Keratinocyte (primary cell): ENCODE measurements around the gene NCK2. TPM values are rescaled to one million over a fixed set of nuclear protein-coding genes. Genes with fewer than 3 reads are reported as not detected.

Experiments
- DNase-seq: peaks from one replicate; pipeline ENCODE4 v3.0.0-alpha.2; 2011; ENCODE audit warnings: low read depth, missing footprints, low spot score
- FAIRE-seq: peaks from 2 replicates; lab custom pipeline; 2011; peaks lifted over from hg19 to GRCh38; lab: Jason Lieb, UNC
- H2AFZ ChIP-seq: 2 replicates; pipeline ENCODE4 v1.6.0; 2012; ENCODE audit warnings: low read length, control low read depth, inconsistent platforms; ENCODE audit not compliant: control insufficient read depth
- H3K27ac ChIP-seq: 2 replicates; pipeline ENCODE4 v1.5.1; 2011; ENCODE audit warnings: low read length; ENCODE audit not compliant: control insufficient read depth, insufficient read depth
- H3K27me3 ChIP-seq: 3 replicates; pipeline ENCODE4 v1.6.0; 2011; ENCODE audit warnings: low read length; ENCODE audit not compliant: control insufficient read depth, insufficient read depth; ENCODE audit errors: extremely low read depth
- H3K36me3 ChIP-seq, 2 experiments: 2 replicates in 1 of 2; 3 replicates in 1 of 2; pipeline ENCODE4 v1.5.1; 2011; ENCODE audit warnings: low read length in 2 of 2, mild to moderate bottlenecking in 1 of 2; ENCODE audit not compliant: control insufficient read depth in 2 of 2, insufficient read depth in 2 of 2; ENCODE audit errors: extremely low read depth in 1 of 2
- H3K4me1 ChIP-seq: 3 replicates; pipeline ENCODE4 v1.5.1; 2011; ENCODE audit warnings: low read length; ENCODE audit not compliant: control insufficient read depth, insufficient read depth; ENCODE audit errors: extremely low read depth
- H3K4me2 ChIP-seq: 3 replicates; pipeline ENCODE4 v1.6.0; 2011; ENCODE audit warnings: low read depth, low read length; ENCODE audit not compliant: control insufficient read depth, insufficient read depth; ENCODE audit errors: extremely low read depth
- H3K4me3 ChIP-seq, 3 experiments: fragments of 200-600 bp in 1 of 3; sonication (generic) in 1 of 3; 2 replicates in 2 of 3; 3 replicates in 1 of 3; pipeline ENCODE4 v1.5.1; 2011 to 2016; ENCODE audit warnings: low read length in 3 of 3, mild to moderate bottlenecking in 3 of 3, control low read depth in 2 of 3, inconsistent platforms in 1 of 3, low read depth in 1 of 3, mixed read lengths in 1 of 3, mixed run types in 1 of 3, moderate library complexity in 1 of 3; ENCODE audit not compliant: control insufficient read depth in 2 of 3, insufficient read depth in 2 of 3; ENCODE audit errors: extremely low read depth in 1 of 3
- H3K79me2 ChIP-seq: 2 replicates; pipeline ENCODE4 v1.6.0; 2012; ENCODE audit warnings: low read length; ENCODE audit not compliant: control insufficient read depth, insufficient read depth
- H3K9ac ChIP-seq: 3 replicates; pipeline ENCODE4 v1.6.0; 2011; ENCODE audit warnings: low read length; ENCODE audit not compliant: control insufficient read depth, insufficient read depth; ENCODE audit errors: extremely low read depth
- H3K9me1 ChIP-seq: 3 replicates; pipeline ENCODE4 v1.6.0; 2011; ENCODE audit warnings: low read length; ENCODE audit not compliant: control insufficient read depth, insufficient read depth; ENCODE audit errors: extremely low read depth
- H3K9me3 ChIP-seq: 2 replicates; pipeline ENCODE4 v1.5.1; 2012; ENCODE audit warnings: low read depth, low read length; ENCODE audit not compliant: control insufficient read depth
- H4K20me1 ChIP-seq: 3 replicates; pipeline ENCODE4 v1.6.0; 2011; ENCODE audit warnings: low read length; ENCODE audit not compliant: control insufficient read depth, insufficient read depth; ENCODE audit errors: extremely low read depth
- EZH2 ChIP-seq: IDR thresholded peaks from one replicate; pipeline ENCODE4 v1.6.1; 2012; ENCODE audit warnings: inconsistent platforms, mild to moderate bottlenecking, low read length, moderate library complexity
- dilution Hi-C: fragments of 300-500 bp; cut with MboI; formaldehyde crosslinking; loops from one replicate; pipeline ENCODE4 v1.7.0; 2020; ENCODE audit warnings: low sequenced_read_pairs; ENCODE audit not compliant: extremely low pct_ligation_motif_present
- polyA plus RNA-seq, 5 experiments: library from polyadenylated mRNA; depleted of rRNA in 3 of 5; stranded (reverse) in 3 of 5; stranded (forward) in 1 of 5; unstranded in 1 of 5; fragments of >200 nt; gene quantifications; 1 replicate in 1 of 5; 2 replicates in 3 of 5; 3 replicates in 1 of 5; pipeline versions ENCODE4 v1.2.1 to v1.2.3, GENCODE V29; 2011 to 2012; ENCODE audit warnings: missing spikeins in 2 of 5, low read depth in 1 of 5, low replicate concordance in 1 of 5
- TF ChIP-seq, protein P1 (sequence below), 3 experiments: IDR thresholded peaks in 1 of 3; conservative IDR thresholded peaks in 1 of 3; optimal IDR thresholded peaks in 1 of 3; 2 replicates in 2 of 3; 3 replicates in 1 of 3; pipeline versions ENCODE3 to v1.5.1; 2011; ENCODE audit warnings: low read length in 3 of 3, mild to moderate bottlenecking in 3 of 3, moderate library complexity in 2 of 3, control low read depth in 1 of 3, inconsistent platforms in 1 of 3; ENCODE audit not compliant: insufficient read depth in 2 of 3; ENCODE audit errors: extremely low read depth in 1 of 3

Gene NCK2
- polyA plus RNA-seq, 1 donor (not counting 4 experiments of a cell fraction or from before 2014, with no cell fraction given) = 31.4 TPM

DNA sequence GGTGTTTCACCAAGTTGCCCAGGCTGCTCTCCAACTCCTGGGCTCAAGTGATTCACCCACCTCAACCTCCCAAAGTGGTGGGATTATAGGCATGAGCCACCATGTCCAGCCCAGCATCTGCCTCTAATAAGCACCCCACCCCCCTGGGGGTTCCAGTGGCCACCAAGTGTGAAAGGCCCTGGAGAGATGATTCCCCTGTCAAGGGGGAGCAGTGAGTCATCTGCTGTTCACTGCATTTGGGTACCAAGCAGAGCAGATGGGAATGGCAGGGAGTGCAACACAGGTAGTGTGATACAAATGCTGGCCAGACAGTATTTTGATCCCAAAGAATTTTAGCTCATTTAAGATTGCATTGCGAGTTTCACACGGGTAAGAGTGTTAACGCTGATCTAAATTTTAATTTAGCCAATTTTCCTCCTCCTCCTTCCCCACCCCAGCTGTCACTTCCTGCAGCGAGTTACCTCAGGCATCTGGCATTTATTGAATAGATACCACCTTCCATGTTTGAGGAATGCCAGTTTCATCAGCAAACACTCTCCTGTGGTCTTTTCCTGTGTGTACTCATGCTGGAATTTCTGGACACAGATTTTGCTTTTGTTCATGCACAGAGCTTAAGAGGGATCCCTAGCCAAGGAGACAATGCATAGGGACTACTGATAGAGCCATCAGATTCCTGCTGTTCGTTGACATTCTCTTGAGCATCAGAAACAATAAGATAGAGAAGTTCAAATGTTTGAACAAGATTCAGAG is 32.4 kb upstream of the NCK2 start:
- DNase-seq = peak; percentile 2
- dilution Hi-C loops = no loop called here

DNA sequence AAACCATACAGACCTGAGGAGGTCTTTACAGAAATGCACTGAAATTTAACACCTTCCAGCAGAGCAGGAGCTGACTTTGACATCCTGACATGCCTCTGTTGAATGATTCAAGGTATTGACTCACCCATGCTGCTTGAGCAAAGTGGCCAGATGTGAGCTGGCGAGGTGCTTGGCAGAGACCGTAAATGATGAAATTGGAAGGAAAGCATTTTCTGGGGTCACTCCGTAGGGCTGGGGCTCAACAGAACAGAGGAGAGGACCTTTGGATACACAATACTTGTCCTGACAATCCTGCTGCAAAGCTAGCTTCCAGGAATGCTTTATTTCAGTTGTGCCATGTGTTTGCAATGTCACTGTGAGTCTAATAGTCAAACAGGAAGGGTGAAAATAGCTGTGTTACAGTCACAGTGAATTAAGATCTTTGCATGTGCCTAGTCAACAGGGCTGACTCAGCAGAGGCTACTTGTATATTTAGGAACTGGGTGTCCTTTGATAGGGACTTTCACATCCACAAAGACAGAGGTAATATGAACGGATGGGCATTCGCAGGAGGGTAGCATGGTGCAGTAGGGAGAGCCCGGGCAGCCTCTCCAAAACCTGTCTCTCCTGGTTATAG is 31.6 kb upstream of the NCK2 start:
- H3K4me2 ChIP-seq = peak overlapping the region; percentile 79
- peak; percentile 94 for FAIRE-seq
- no peaks in the 10 kb centered on the region for H3K9me1 ChIP-seq

More for the DNA sequence above, 32.4 kb upstream of the NCK2 start:
- no peaks in the 10 kb centered on the region for H3K36me3 ChIP-seq
- peaks cover 25% of the 10 kb centered on the region for H3K4me1 ChIP-seq
- no peaks in the 10 kb centered on the region for H3K9me3 ChIP-seq
- TF ChIP-seq, protein P1, sequence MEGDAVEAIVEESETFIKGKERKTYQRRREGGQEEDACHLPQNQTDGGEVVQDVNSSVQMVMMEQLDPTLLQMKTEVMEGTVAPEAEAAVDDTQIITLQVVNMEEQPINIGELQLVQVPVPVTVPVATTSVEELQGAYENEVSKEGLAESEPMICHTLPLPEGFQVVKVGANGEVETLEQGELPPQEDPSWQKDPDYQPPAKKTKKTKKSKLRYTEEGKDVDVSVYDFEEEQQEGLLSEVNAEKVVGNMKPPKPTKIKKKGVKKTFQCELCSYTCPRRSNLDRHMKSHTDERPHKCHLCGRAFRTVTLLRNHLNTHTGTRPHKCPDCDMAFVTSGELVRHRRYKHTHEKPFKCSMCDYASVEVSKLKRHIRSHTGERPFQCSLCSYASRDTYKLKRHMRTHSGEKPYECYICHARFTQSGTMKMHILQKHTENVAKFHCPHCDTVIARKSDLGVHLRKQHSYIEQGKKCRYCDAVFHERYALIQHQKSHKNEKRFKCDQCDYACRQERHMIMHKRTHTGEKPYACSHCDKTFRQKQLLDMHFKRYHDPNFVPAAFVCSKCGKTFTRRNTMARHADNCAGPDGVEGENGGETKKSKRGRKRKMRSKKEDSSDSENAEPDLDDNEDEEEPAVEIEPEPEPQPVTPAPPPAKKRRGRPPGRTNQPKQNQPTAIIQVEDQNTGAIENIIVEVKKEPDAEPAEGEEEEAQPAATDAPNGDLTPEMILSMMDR (optimal IDR thresholded peaks at IDR 0.05 in 1 of 3, IDR thresholded peaks at IDR 0.05 in 1 of 3, conservative IDR thresholded peaks at IDR 0.05 in 1 of 3; ENCODE audit: extremely low read depth in 1 of 3, insufficient read depth in 2 of 3, low read length in 3 of 3) = no peak
- TF ChIP-seq EZH2 = no peak
- peak overlapping the region in 1 of 3 experiments; percentile 1 for H3K4me3 ChIP-seq
- no peak for FAIRE-seq
- no peak overlapping the region for H2AFZ ChIP-seq
- H3K9ac ChIP-seq = no peak overlapping the region
- H3K4me2 ChIP-seq = peak overlapping the region; percentile 79
- peak overlapping the region; percentile 66 for H3K27ac ChIP-seq
- H3K79me2 ChIP-seq = no peaks in the 10 kb centered on the region
- no peaks in the 10 kb centered on the region for H3K9me1 ChIP-seq
- H3K27me3 ChIP-seq = no peaks in the 10 kb centered on the region
- H4K20me1 ChIP-seq = no peaks in the 10 kb centered on the region

More for the DNA sequence above, 31.6 kb upstream of the NCK2 start:
- DNase-seq = peak; percentile 25
- Histone ChIP-seq H3K4me1 (peaks cover 25% of the 10 kb centered on the region), H3K9ac (peak overlapping the region; percentile 43), H3K27ac (peak overlapping the region; percentile 66), H3K27me3 (no peaks in the 10 kb centered on the region), H3K9me3 (no peaks in the 10 kb centered on the region), H3K4me3 (peak overlapping the region in 2 of 3 experiments; percentile 23 to 52), H3K79me2 (no peaks in the 10 kb centered on the region), H4K20me1 (no peaks in the 10 kb centered on the region), H2AFZ (peak overlapping the region; percentile 61), H3K36me3 (no peaks in the 10 kb centered on the region)
- TF ChIP-seq, protein P1 (optimal IDR thresholded peaks at IDR 0.05 in 1 of 3, IDR thresholded peaks at IDR 0.05 in 1 of 3, conservative IDR thresholded peaks at IDR 0.05 in 1 of 3; ENCODE audit: extremely low read depth in 1 of 3, insufficient read depth in 2 of 3, low read length in 3 of 3) = no peak
- no peak for TF ChIP-seq EZH2
- dilution Hi-C loops = no loop called here
